ENCODE measurements around the gene SLC47A1. TPM values are rescaled to one million over a fixed set of nuclear protein-coding genes. Genes with fewer than 3 reads are reported as not detected.

SLC47A1 gene
- total and polyA plus RNA-seq, 2 of the 8 experiments (the other 6 are each of a cell fraction or from before 2014, with no cell fraction given) = 1.5 to 3.6 TPM

- Histone ChIP-seq H4K20me1 (replicated peaks in 1 of 2; ENCODE audit: control insufficient read depth in 1 of 2, insufficient read depth in 2 of 2, low read length in 2 of 2) (no peaks in the 10 kb centered on the region), H3K79me1 (ENCODE audit: low read depth, low read length) (no peaks in the 10 kb centered on the region), H3K27me3 (replicated peaks in 1 of 4; ENCODE audit: control insufficient read depth in 3 of 4, extremely low read depth in 1 of 4, insufficient read depth in 3 of 4, low read length in 3 of 4) (no peaks in the 10 kb centered on the region; a peak in 2 of 7 replicates), H3K9ac (replicated peaks in 1 of 4; ENCODE audit: extremely low read depth in 1 of 4, low read depth in 3 of 4, low read length in 3 of 4) (no peak overlapping the region), H4K8ac (ENCODE audit: extremely low read depth, insufficient read depth, low read length) (no peak overlapping the region), H3K4me1 (replicated peaks in 1 of 4; ENCODE audit: control insufficient read depth in 3 of 4, insufficient read depth in 4 of 4, low read length in 3 of 4) (peaks cover 0 to 2% (median 0%) of the 10 kb centered on the region in 4 experiments; a peak in 1 of 7 replicates), H2AFZ (ENCODE audit: low read length) (no peak overlapping the region), H3K23me2 (ENCODE audit: low read depth, low read length) (no peaks in the 10 kb centered on the region), H3K4ac (replicated peaks; ENCODE audit: insufficient read length, low read depth, low read length) (no peak overlapping the region), H3K4me3 (ENCODE audit: extremely low read depth in 1 of 4, insufficient read depth in 2 of 4, low read depth in 3 of 4, low read length in 4 of 4) (no peak overlapping the region), H3K14ac (ENCODE audit: insufficient read length) (no peak overlapping the region), H3K4me2 (ENCODE audit: insufficient read depth in 1 of 2, low read depth in 2 of 2, low read length in 2 of 2) (no peak overlapping the region), H3K18ac (ENCODE audit: extremely low read depth, low read length) (no peak overlapping the region), H2BK5ac (ENCODE audit: low read depth, low read length) (no peak overlapping the region), H4K91ac (replicated peaks; ENCODE audit: insufficient read length, low read length) (no peak overlapping the region), H2BK15ac (ENCODE audit: low read length) (no peak overlapping the region), H2BK120ac (replicated peaks; ENCODE audit: low read depth, low read length) (no peak overlapping the region), H2BK12ac (ENCODE audit: low read depth, low read length) (no peak overlapping the region), H3K56ac (replicated peaks; ENCODE audit: insufficient read length, low read depth, low read length) (no peak overlapping the region), H3K23ac (ENCODE audit: insufficient read length) (no peak overlapping the region), H3K9me3 (ENCODE audit: insufficient read depth in 2 of 2, low read depth in 1 of 2, low read length in 1 of 2) (no peaks in the 10 kb centered on the region), H3K36me3 (ENCODE audit: control insufficient read depth in 2 of 4, insufficient read depth in 4 of 4, low read length in 3 of 4) (no peaks in the 10 kb centered on the region), H2AK5ac (ENCODE audit: low read depth, low read length) (no peak overlapping the region), H3K79me2 (ENCODE audit: control insufficient read depth in 1 of 2, insufficient read depth in 2 of 2, low read length in 2 of 2) (no peaks in the 10 kb centered on the region), H2BK20ac (ENCODE audit: low read length) (no peak overlapping the region), H3K27ac (ENCODE audit: low read depth, low read length) (no peak overlapping the region), H4K5ac (ENCODE audit: insufficient read length, low read depth, low read length) (no peak overlapping the region)
- FAIRE-seq (no peak), DNase-seq (ENCODE audit: low read depth in 1 of 2, low spot score in 2 of 2) (no peak)
- ChIA-PET CTCF (ENCODE audit: partially characterized antibody) (interaction anchor here (0.6 to 3.0 kb wide), 21 partner anchors 9 to 200 kb away, joined by 3 to 10 read pairs (median 5); no protein-coding TSS in a partner anchor), POLR2A (ENCODE audit: partially characterized antibody) (no interaction called here)
- WGBS, 2 experiments (ENCODE audit: extremely low coverage in 1 of 2, insufficient coverage in 1 of 2, insufficient read length in 1 of 2, insufficient replicate concordance in 2 of 2, low coverage in 1 of 2, low lambda C conversion rate in 2 of 2, missing lambda C conversion rate in 1 of 2) = 94% methylated on average over 1 of the region's 1 CpG; no CpG with 5 or more reads in 1 of the 2 experiments
- no peak for TF ChIP-seq POU5F1 (IDR thresholded peaks at IDR 0.05; ENCODE audit: low read depth, low read length)
- TF ChIP-seq KDM5A (IDR thresholded peaks at IDR 0.05; ENCODE audit: low read length) = no peak
- no peak for TF ChIP-seq POLR2A (IDR thresholded peaks at IDR 0.05; ENCODE audit: control extremely low read depth in 1 of 2, low read depth in 2 of 2, low read length in 2 of 2)
- no peak for TF ChIP-seq BACH1 (IDR thresholded peaks at IDR 0.05; ENCODE audit: low read length)
- no peak for TF ChIP-seq BCL11A (IDR thresholded peaks at IDR 0.05; ENCODE audit: low read depth in 2 of 2, low read length in 2 of 2)
- no peak for TF ChIP-seq CBX8 (IDR thresholded peaks at IDR 0.05; ENCODE audit: borderline replicate concordance, low read depth, low read length)
- no peak for TF ChIP-seq NRF1 (IDR thresholded peaks at IDR 0.05; ENCODE audit: low read depth, low read length)
- TF ChIP-seq ATF2 (IDR thresholded peaks at IDR 0.05; ENCODE audit: low read length) = no peak
- TF ChIP-seq POLR2AphosphoS5 (IDR thresholded peaks at IDR 0.05; ENCODE audit: low read depth, low read length) = no peak
Measured at GRCh38 chr17:19568016-19568350, 34.3 kb downstream of the SLC47A1 start.

All from H1 (cell line).